ENCODE data around the gene JMJD7. TPM values are rescaled to one million over a fixed set of nuclear protein-coding genes. Genes with fewer than 3 reads are reported as not detected.
A peak's percentile ranks its signal among the peaks of the same experiment; 100 is the strongest.

JMJD7 gene
- total RNA-seq, 1 experiment from 2014 or later = 3.0 TPM

GRCh38 chr15:41801185-41801584, 26.7 kb upstream of the JMJD7 start:
- DNase-seq (ENCODE audit: low read depth) = no peak

- no peak for DNase-seq (ENCODE audit: low read depth)
These were observed 25.9 kb upstream of the JMJD7 start for GRCh38 chr15:41801850-41802455.

- DNase-seq (ENCODE audit: low read depth) = no peak
These were observed 23.5 kb upstream of the JMJD7 start for GRCh38 chr15:41804361-41804760.

GRCh38 chr15:41804916-41805666, 22.8 kb upstream of the JMJD7 start:
- DNase-seq (ENCODE audit: low read depth) = peak; percentile 31

GRCh38 chr15:41805711-41806110, 22.2 kb upstream of the JMJD7 start:
- DNase-seq (ENCODE audit: low read depth) = no peak

GRCh38 chr15:41806291-41807181, 21.4 kb upstream of the JMJD7 start:
- DNase-seq (ENCODE audit: low read depth) = no peak

GRCh38 chr15:41809121-41809520, 18.8 kb upstream of the JMJD7 start:
- peak; percentile 33 for DNase-seq (ENCODE audit: low read depth)

- no peak for DNase-seq (ENCODE audit: low read depth)
These were observed 18.2 kb upstream of the JMJD7 start for GRCh38 chr15:41809526-41810220.

GRCh38 chr15:41810651-41811431, 17.1 kb upstream of the JMJD7 start:
- DNase-seq (ENCODE audit: low read depth) = no peak

GRCh38 chr15:41811432-41812195, 16.3 kb upstream of the JMJD7 start:
- DNase-seq (ENCODE audit: low read depth) = peak; percentile 71

- DNase-seq (ENCODE audit: low read depth) = no peak
These were observed 15.0 kb upstream of the JMJD7 start for GRCh38 chr15:41812820-41813375.

- no peak for DNase-seq (ENCODE audit: low read depth)
These were observed 14.5 kb upstream of the JMJD7 start for GRCh38 chr15:41813426-41813825.

GRCh38 chr15:41814534-41814933, 13.4 kb upstream of the JMJD7 start:
- no peak for DNase-seq (ENCODE audit: low read depth)

- DNase-seq (ENCODE audit: low read depth) = no peak
These were observed 11.1 kb upstream of the JMJD7 start for GRCh38 chr15:41816788-41817187.

- no peak for DNase-seq (ENCODE audit: low read depth)
These were observed 10.6 kb upstream of the JMJD7 start for GRCh38 chr15:41817327-41817726.

- no peak for DNase-seq (ENCODE audit: low read depth)
These were observed 10.1 kb upstream of the JMJD7 start for GRCh38 chr15:41817781-41818180.

GRCh38 chr15:41819455-41820050, 8.3 kb upstream of the JMJD7 start:
- DNase-seq (ENCODE audit: low read depth) = no peak

GRCh38 chr15:41820791-41821423, 7.0 kb upstream of the JMJD7 start:
- DNase-seq (ENCODE audit: low read depth) = no peak

- DNase-seq (ENCODE audit: low read depth) = no peak
These were observed 6.1 kb upstream of the JMJD7 start for GRCh38 chr15:41821831-41822230.

Data from Daoy (cell line).